A549 (cell line): ENCODE measurements around the gene SAP25. TPM values are rescaled to one million over a fixed set of nuclear protein-coding genes. Genes with fewer than 3 reads are reported as not detected.

Source experiments
- ATAC-seq, 2 experiments: fragments of 200-7000 bp in 1 of 2; fragments of >200 bp in 1 of 2; cut with Nextera tagmentation in 1 of 2; cut with Tn5 transposase in 1 of 2; 3 replicates each; pipeline versions ENCODE4 v1.8.0 to v1.9.1; 2018 to 2020; ENCODE audit warnings: mild to moderate bottlenecking in 1 of 2, moderate library complexity in 1 of 2
- CTCF ChIA-PET: fragments of 300-600 bp; sonication (Branson Sonifier 250); formaldehyde crosslinking; extraction: SDS; loops from one replicate; lab custom pipeline; 2021; ENCODE audit warnings: antibody characterized with exemption, inconsistent platforms; lab: Yijun Ruan, JAX
- POLR2A ChIA-PET: fragments of 350-600 bp; formaldehyde crosslinking; extraction: SDS; loops from one replicate; lab custom pipeline; 2021; ENCODE audit warnings: antibody characterized with exemption, inconsistent platforms; lab: Yijun Ruan, JAX
- DNase-seq, 2 experiments: peaks; one replicate each; pipeline versions ENCODE4 v3.0.0 to v3.0.0-alpha.2; 2011 to 2016; ENCODE audit warnings: low read depth in 1 of 2, low spot score in 1 of 2
- FAIRE-seq: peaks from 2 replicates; lab custom pipeline; 2011; peaks lifted over from hg19 to GRCh38; lab: Jason Lieb, UNC
- H3K27ac ChIP-seq, 2 experiments: fragments of >200 bp; sonication (Bioruptor Twin); formaldehyde crosslinking; 3 replicates each; pipeline ENCODE4 v1.5.1; 2016 to 2017
- H3K4me1 ChIP-seq: fragments of >200 bp; sonication (Bioruptor Twin); formaldehyde crosslinking; 3 replicates; pipeline ENCODE4 v1.6.1; 2016
- H3K4me2 ChIP-seq: fragments of >200 bp; sonication (Bioruptor Twin); formaldehyde crosslinking; 3 replicates; pipeline ENCODE4 v1.6.1; 2016
- H3K4me3 ChIP-seq: fragments of >200 bp; sonication (Bioruptor Twin); formaldehyde crosslinking; 3 replicates; pipeline ENCODE4 v1.5.1; 2016
- H3K9me3 ChIP-seq: fragments of >200 bp; sonication (Bioruptor Twin); formaldehyde crosslinking; 3 replicates; pipeline ENCODE4 v1.6.1; 2016
- CBX2 ChIP-seq: fragments of 200-600 bp; sonication (generic); IDR thresholded peaks from 2 replicates; pipeline ENCODE4 v1.6.1; 2016; ENCODE audit warnings: low read depth, mild to moderate bottlenecking, borderline replicate concordance
- CHD2 ChIP-seq: fragments of 150-350 bp; IDR thresholded peaks from 2 replicates; pipeline ENCODE4 v1.6.1; 2014; ENCODE audit warnings: low read length; ENCODE audit not compliant: partially characterized antibody
- CHD4 ChIP-seq: fragments of 200-600 bp; sonication (generic); IDR thresholded peaks from 2 replicates; pipeline ENCODE4 v1.6.1; 2016; ENCODE audit warnings: antibody characterized with exemption, mild to moderate bottlenecking, borderline replicate concordance
- CTCF ChIP-seq: fragments of >200 bp; sonication (Bioruptor Twin); formaldehyde crosslinking; IDR thresholded peaks from 3 replicates; pipeline ENCODE4 v1.5.1; 2016
- E2F6 ChIP-seq: IDR thresholded peaks from 2 replicates; pipeline ENCODE4 v1.6.1; 2012; ENCODE audit warnings: low read depth, borderline replicate concordance
- EP300 ChIP-seq, 2 experiments: fragments of >200 bp; sonication (Bioruptor Twin); formaldehyde crosslinking; IDR thresholded peaks; 2 replicates in 1 of 2; 3 replicates in 1 of 2; pipeline ENCODE4 v1.6.1; 2016 to 2017
- FOSB ChIP-seq: fragments of 250-450 bp; sonication (Bioruptor Pico); IDR thresholded peaks from 2 replicates; pipeline ENCODE4 v1.5.0; 2020; ENCODE audit warnings: mild to moderate bottlenecking, moderate library complexity
- HES2 ChIP-seq: fragments of >200 bp; sonication (Bioruptor Twin); formaldehyde crosslinking; IDR thresholded peaks from 2 replicates; pipeline ENCODE4 v1.6.1; 2016
- HOXA7 ChIP-seq: fragments of 250-450 bp; sonication (Bioruptor Pico); IDR thresholded peaks from 2 replicates; pipeline ENCODE4 v1.5.0; 2020; ENCODE audit warnings: mild to moderate bottlenecking, moderate library complexity
- HOXB13 ChIP-seq: fragments of 250-450 bp; sonication (Bioruptor Pico); IDR thresholded peaks from 2 replicates; pipeline ENCODE4 v1.5.0; 2020; ENCODE audit warnings: low read depth, mild to moderate bottlenecking, moderate library complexity
- HOXB5 ChIP-seq: fragments of 250-450 bp; sonication (Bioruptor Pico); IDR thresholded peaks from 2 replicates; pipeline ENCODE4 v1.5.0; 2020; ENCODE audit warnings: mild to moderate bottlenecking, moderate library complexity
- MAX ChIP-seq: IDR thresholded peaks from 2 replicates; pipeline ENCODE4 v1.6.1; 2012
- MAZ ChIP-seq: fragments of 150-350 bp; IDR thresholded peaks from 2 replicates; pipeline ENCODE4 v1.6.1; 2014; ENCODE audit warnings: antibody characterized with exemption, low read depth, low read length, borderline replicate concordance
- PBX3 ChIP-seq: IDR thresholded peaks from 2 replicates; pipeline ENCODE4 v1.6.1; 2012
- PHF8 ChIP-seq: fragments of 200-600 bp; sonication (generic); IDR thresholded peaks from 2 replicates; pipeline ENCODE4 v1.6.1; 2016; ENCODE audit warnings: low read depth, mild to moderate bottlenecking, antibody characterized with exemption, moderate library complexity, borderline replicate concordance
- RARB ChIP-seq: fragments of 250-450 bp; sonication (Bioruptor Pico); IDR thresholded peaks from 2 replicates; pipeline ENCODE4 v1.8.0; 2021; ENCODE audit warnings: mild to moderate bottlenecking, moderate library complexity
- SMC3 ChIP-seq: fragments of >200 bp; sonication (Bioruptor Twin); formaldehyde crosslinking; IDR thresholded peaks from 3 replicates; pipeline ENCODE4 v1.6.1; 2018; ENCODE audit warnings: inconsistent platforms
- TP53 ChIP-seq: fragments of 250-450 bp; sonication (Bioruptor Pico); IDR thresholded peaks from 2 replicates; pipeline ENCODE4 v1.5.0; 2021; ENCODE audit warnings: mild to moderate bottlenecking, moderate library complexity
- USF2 ChIP-seq: fragments of 450-650 bp; IDR thresholded peaks from 2 replicates; pipeline ENCODE4 v1.6.1; 2014; ENCODE audit warnings: antibody characterized with exemption
- ZFP36 ChIP-seq: fragments of 450-650 bp; IDR thresholded peaks from 2 replicates; pipeline ENCODE4 v1.6.1; 2014; ENCODE audit warnings: borderline replicate concordance; ENCODE audit not compliant: partially characterized antibody
- ZNF302 ChIP-seq: fragments of 250-450 bp; sonication (Bioruptor Pico); IDR thresholded peaks from 2 replicates; pipeline ENCODE4 v1.9.0; 2021; ENCODE audit warnings: inconsistent platforms, mild to moderate bottlenecking, moderate library complexity
- ZSCAN20 ChIP-seq: fragments of 250-450 bp; sonication (Bioruptor Pico); IDR thresholded peaks from 2 replicates; pipeline ENCODE4 v1.8.0; 2022; ENCODE audit warnings: mild to moderate bottlenecking, moderate library complexity
- WGBS: methylation state at CpG from one replicate; pipeline ENCODE4 v1.1.6; 2017; ENCODE audit errors: missing lambda C conversion rate; 5-methylcytosine and 5-hydroxymethylcytosine counted together
- polyA minus RNA-seq: library from RNA; depleted of rRNA, polyadenylated mRNA; stranded (reverse); fragments of >200 nt; gene quantifications from 2 replicates; pipeline ENCODE4 v1.2.3, GENCODE V29; 2011; rRNA and poly(A)+ RNA removed
- polyA plus RNA-seq, 4 experiments: library from polyadenylated mRNA; depleted of rRNA in 3 of 4; stranded (reverse); fragments of >200 nt; fragmentation: RNase III in 1 of 4; extraction: RNeasy Plus Mini Kit Qiagen cat#74134 plus additional on column Dnase treatment in 1 of 4; gene quantifications; 2 replicates in 3 of 4; 3 replicates in 1 of 4; pipeline ENCODE4 v1.2.3, GENCODE V29; 2011 to 2017

The SAP25 gene
- polyA plus RNA-seq (2011; rRNA removed): 0.19 TPM in 1 of 2 replicates, not detected in the other
- 0.36 and 0.73 TPM in 2 replicates for polyA plus RNA-seq (2012; cell fraction: cytosol; rRNA removed)
- 6.9 and 7.1 TPM in 2 replicates for polyA plus RNA-seq (2012; cell fraction: nucleus; rRNA removed)
- polyA plus RNA-seq (2017; fragmentation: RNase III; extraction: RNeasy Plus Mini Kit Qiagen cat#74134 plus additional on column Dnase treatment): 0.24 to 0.37 TPM (median 0.26 TPM) in 3 replicates
- polyA minus RNA-seq: not detected in 2 replicates

GRCh38 chr7:100573691-100574361 is at the start of gene SAP25:
Gene SAP25 (minus strand): TSS chr7:100573900. CDS start chr7:100573742, 158 bp downstream.
- DNase-seq: no peak
- H3K4me3 ChIP-seq: no peak within 1 kb of the TSS
- CTCF ChIA-PET: interaction anchor here (0.9 to 2.9 kb wide), 5 partner anchors 8 to 278 kb away, joined by 3 to 15 read pairs (median 3); partner anchors contain the start of genes POP7 and SLC12A9
- FAIRE-seq: no peak
- ATAC-seq: no peak
- H3K27ac ChIP-seq: no peak within 1 kb of the TSS; a peak in 1 of 6 replicates
- 0 out of 3 replicates have a peak, but pooled peaks have one; percentile 11 for TF ChIP-seq SMC3
- peak; percentile 51 for TF ChIP-seq MAX
- peak; percentile 28 for TF ChIP-seq CTCF
- no peak for TF ChIP-seq ZSCAN20 (CRISPR knock-in tag)
- TF ChIP-seq MAZ: no peak
- TF ChIP-seq, all 56 proteins: peak for 3
- H3K9me3 ChIP-seq: no peaks in the 10 kb centered on the region
- 93% methylated on average over 55 of the region's 70 CpGs for WGBS
- H3K4me1 ChIP-seq: peaks cover 9% of the 10 kb centered on the region; the same call in 1 of the 3 replicates
- no peak within 1 kb of the TSS for H3K4me2 ChIP-seq
- POLR2A ChIA-PET: interaction anchor here (1.7 kb wide), 1 partner anchor 12 kb away, joined by 4 read pairs; the partner anchor contains the start of genes FBXO24 and LRCH4

- POLR2A ChIA-PET: no interaction called here
- FAIRE-seq (no peak), ATAC-seq (no peak)
Measured at GRCh38 chr7:100621554-100621953, 47.9 kb upstream of the SAP25 start.

GRCh38 chr7:100620804-100621203 is 47.1 kb upstream of the SAP25 start:
- ChIA-PET POLR2A (interaction anchor here (0.8 kb wide), 1 partner anchor 8 kb away, joined by 4 read pairs; the partner anchor contains the start of gene MOSPD3), CTCF (interaction anchor here (0.9 to 2.5 kb wide), 6 partner anchors 9 to 232 kb away, joined by 3 to 19 read pairs (median 3); partner anchors contain the start of genes POP7 and SLC12A9)
- Histone ChIP-seq H3K9me3 (no peaks in the 10 kb centered on the region), H3K4me1 (no peaks in the 10 kb centered on the region), H3K4me3 (no peak overlapping the region), H3K27ac (no peak overlapping the region), H3K4me2 (no peak overlapping the region)
- FAIRE-seq (no peak), ATAC-seq (no peak), DNase-seq (no peak)
- 87% methylated on average over 23 of the region's 23 CpGs for WGBS
- TF ChIP-seq CHD4 (no peak), TP53 (no peak), E2F6 (no peak), CHD2 (no peak), FOSB (CRISPR knock-in tag) (no peak), SMC3 (no peak), HOXB13 (CRISPR knock-in tag) (no peak), USF2 (no peak), HOXB5 (no peak), PBX3 (no peak), PHF8 (no peak), ZNF302 (CRISPR knock-in tag) (no peak)

More at GRCh38 chr7:100621554-100621953, 47.9 kb upstream of the SAP25 start:
- H3K9me3 ChIP-seq: no peaks in the 10 kb centered on the region
- no peak overlapping the region for H3K27ac ChIP-seq
- H3K4me2 ChIP-seq: no peak overlapping the region
- CTCF ChIA-PET: interaction anchor here (1.0 to 1.4 kb wide), 5 partner anchors 8 to 231 kb away, joined by 3 to 5 read pairs (median 3); partner anchors contain the start of genes POP7 and SLC12A9
- WGBS: 62% methylated on average over 8 of the region's 8 CpGs
- no peak for TF ChIP-seq HES2
- no peak for TF ChIP-seq HOXA7
- no peak for TF ChIP-seq RARB (CRISPR knock-in tag)
- TF ChIP-seq EP300 (IDR thresholded peaks at IDR 0.05): no peak
- no peak for TF ChIP-seq ZSCAN20 (CRISPR knock-in tag)
- no peak for TF ChIP-seq CBX2
- no peak for TF ChIP-seq ZFP36
- H3K4me1 ChIP-seq: 0 out of 3 replicates have a peak, but pooled peaks cover 4% of the 10 kb centered on the region
- no peak for DNase-seq
- H3K4me3 ChIP-seq: no peak overlapping the region
